Neutrophil (primary cell): Measurements from ENCODE around the gene C11orf24.
A peak's percentile ranks its signal among the peaks of the same experiment; 100 is the strongest.

ENCODE experiments used
- H3K27ac ChIP-seq: fragments of 200-600 bp; sonication (generic); 2 replicates; pipeline ENCODE4 v1.5.1; 2016; ENCODE audit warnings: mild to moderate bottlenecking, moderate library complexity
- H3K27me3 ChIP-seq: fragments of 200-600 bp; sonication (generic); 2 replicates; pipeline ENCODE4 v1.6.0; 2016; ENCODE audit warnings: mild to moderate bottlenecking
- H3K36me3 ChIP-seq: fragments of 200-600 bp; sonication (generic); 2 replicates; pipeline ENCODE4 v1.5.1; 2017
- H3K4me1 ChIP-seq, 2 experiments: fragments of 200-600 bp in 1 of 2; sonication (generic) in 1 of 2; 1 replicate in 1 of 2; 2 replicates in 1 of 2; pipeline versions ENCODE4 v1.5.1 to v1.6.1; 2013 to 2016; ENCODE audit warnings: low read depth in 1 of 2, low read length in 1 of 2, mild to moderate bottlenecking in 1 of 2, moderate library complexity in 1 of 2; ENCODE audit not compliant: control insufficient read depth in 1 of 2, insufficient read depth in 1 of 2
- H3K4me3 ChIP-seq, 2 experiments: fragments of 200-600 bp in 1 of 2; sonication (generic) in 1 of 2; 1 replicate in 1 of 2; 2 replicates in 1 of 2; pipeline ENCODE4 v1.5.1; 2013 to 2016; ENCODE audit warnings: low read depth in 1 of 2, low read length in 1 of 2, mild to moderate bottlenecking in 1 of 2, moderate library complexity in 1 of 2
- H3K9me3 ChIP-seq: fragments of 200-600 bp; sonication (generic); 2 replicates; pipeline ENCODE4 v1.5.1; 2016
- TF ChIP-seq, protein P1 (sequence below): fragments of 200-600 bp; sonication (generic); IDR thresholded peaks from 2 replicates; pipeline ENCODE4 v1.5.1; 2016; ENCODE audit warnings: antibody characterized with exemption

The C11orf24 gene

DNA sequence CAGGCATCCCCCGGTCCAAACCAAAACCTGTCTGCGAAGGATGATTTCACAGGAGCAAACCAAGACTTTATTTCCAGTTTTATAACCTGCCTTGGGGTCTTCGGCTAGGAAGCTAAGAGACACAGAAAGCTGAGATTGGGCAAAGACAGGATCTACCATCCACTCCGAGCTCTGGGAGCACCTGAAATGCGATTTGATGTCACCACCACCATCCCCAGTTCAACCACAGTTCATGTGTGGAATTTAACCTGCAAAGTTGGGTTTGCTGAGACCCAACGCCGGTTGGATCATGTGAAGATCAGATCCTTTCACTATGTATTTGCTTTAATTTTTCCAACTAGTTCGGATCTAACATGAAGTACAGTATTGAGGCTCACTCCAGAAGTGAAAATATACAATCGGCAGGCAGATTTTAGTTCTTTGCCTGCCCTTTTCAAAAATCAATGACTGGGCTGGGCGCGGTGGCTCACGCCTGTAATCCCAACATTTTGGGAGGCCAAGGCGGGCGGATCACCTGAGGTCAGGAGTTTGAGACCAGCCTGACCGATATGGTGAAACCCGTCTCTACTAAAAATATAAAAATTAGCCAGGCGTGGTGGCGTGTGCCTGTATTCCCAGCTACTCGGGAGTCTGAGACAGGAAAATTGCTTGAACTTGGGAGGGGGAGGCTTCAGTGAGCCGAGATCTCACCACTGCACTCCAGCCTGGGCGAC, 1.4 kb upstream of the C11orf24 start:
- Histone ChIP-seq H3K4me1 (peaks cover 15 to 21% of the 10 kb centered on the region in 2 experiments), H3K36me3 (no peaks in the 10 kb centered on the region), H3K4me3 (no peak overlapping the region), H3K27me3 (no peaks in the 10 kb centered on the region), H3K27ac (no peak overlapping the region), H3K9me3 (no peaks in the 10 kb centered on the region)
- TF ChIP-seq, protein P1, sequence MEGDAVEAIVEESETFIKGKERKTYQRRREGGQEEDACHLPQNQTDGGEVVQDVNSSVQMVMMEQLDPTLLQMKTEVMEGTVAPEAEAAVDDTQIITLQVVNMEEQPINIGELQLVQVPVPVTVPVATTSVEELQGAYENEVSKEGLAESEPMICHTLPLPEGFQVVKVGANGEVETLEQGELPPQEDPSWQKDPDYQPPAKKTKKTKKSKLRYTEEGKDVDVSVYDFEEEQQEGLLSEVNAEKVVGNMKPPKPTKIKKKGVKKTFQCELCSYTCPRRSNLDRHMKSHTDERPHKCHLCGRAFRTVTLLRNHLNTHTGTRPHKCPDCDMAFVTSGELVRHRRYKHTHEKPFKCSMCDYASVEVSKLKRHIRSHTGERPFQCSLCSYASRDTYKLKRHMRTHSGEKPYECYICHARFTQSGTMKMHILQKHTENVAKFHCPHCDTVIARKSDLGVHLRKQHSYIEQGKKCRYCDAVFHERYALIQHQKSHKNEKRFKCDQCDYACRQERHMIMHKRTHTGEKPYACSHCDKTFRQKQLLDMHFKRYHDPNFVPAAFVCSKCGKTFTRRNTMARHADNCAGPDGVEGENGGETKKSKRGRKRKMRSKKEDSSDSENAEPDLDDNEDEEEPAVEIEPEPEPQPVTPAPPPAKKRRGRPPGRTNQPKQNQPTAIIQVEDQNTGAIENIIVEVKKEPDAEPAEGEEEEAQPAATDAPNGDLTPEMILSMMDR, result no peak

DNA sequence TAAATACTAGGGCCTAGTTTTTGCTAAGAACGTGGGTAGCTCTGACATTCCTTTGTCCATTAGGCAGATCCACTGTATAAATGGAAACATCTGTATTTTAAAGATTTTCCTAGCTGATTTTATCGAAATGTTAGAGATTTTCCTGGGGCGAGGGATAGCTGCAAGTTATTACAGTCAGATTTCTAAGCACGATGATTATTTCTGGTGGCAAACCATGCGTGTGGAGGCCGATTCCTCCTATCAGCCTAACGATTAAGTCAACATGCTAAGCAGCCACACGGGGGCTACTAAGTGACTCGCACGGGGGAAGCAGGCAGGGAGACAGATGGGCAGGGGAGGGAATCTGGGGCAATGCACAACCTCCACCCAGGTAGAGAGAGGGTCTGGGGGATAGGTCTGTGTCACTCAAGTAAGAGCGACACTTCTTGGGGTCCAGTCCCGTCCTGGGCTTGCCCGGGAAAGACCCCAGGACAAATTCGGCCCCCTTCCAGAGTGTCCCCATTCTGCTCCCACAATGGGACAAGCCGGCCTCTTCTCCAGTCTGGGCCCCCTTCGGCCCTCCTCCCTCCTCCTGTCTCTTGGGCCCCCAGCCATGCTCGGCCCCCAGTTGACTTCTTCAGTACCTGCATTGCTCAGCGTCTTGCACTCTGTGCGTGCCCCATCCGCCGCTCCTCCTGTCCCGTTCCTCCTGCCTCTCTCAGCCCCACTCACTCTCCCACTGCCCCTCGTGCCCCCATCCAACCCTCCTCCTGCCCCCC, 571 bp downstream of the C11orf24 start:
- no peaks in the 10 kb centered on the region for H3K9me3 ChIP-seq
- no peaks in the 10 kb centered on the region for H3K27me3 ChIP-seq
- peak overlapping the region; percentile 85 for H3K27ac ChIP-seq
- peaks cover 15 to 21% of the 10 kb centered on the region in 2 experiments for H3K4me1 ChIP-seq
- TF ChIP-seq, protein P1, result no peak
- peak overlapping the region; percentile 83 to 91 for H3K4me3 ChIP-seq
- H3K36me3 ChIP-seq, result peaks cover 9% of the 10 kb centered on the region

DNA sequence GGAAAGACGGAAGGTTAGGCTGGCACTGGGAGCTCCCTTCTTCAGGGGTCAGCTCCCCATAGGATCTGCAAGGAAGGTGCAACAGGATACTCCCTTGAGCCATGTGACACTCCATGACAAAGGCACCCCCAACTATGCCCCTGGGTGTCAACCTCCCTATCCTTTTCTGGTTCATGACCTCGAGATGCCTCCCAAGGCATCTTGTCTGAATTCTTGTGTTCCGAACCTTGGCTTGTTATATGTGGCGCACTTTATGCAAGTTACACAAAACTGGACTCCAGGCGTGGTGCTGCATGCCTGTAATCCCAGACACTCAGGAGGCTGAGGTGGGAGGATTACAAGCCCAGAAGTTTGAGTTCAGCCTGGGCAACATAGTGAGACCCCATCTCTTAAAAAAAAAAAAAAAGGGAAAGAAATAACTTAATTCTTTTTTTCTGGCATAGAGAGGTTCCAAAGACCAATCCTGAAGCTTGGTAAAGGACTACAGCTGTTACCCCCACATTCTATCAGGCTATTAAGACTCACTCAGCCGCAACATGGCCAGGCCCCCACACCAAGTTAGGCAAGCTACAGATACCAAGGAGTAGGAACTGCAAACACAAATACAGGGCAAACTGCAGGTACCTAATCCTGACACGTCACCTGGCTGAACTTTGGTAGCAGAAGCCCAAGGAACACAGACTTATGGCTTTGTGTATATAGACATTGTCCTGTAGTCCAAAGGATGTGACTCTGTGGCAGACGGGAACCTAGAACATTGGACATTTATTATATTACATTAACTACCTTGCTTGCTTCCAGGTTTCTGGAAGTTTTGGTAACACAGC, 1.4 kb downstream of the C11orf24 start:
- TF ChIP-seq, protein P1, result no peak
- no peaks in the 10 kb centered on the region for H3K27me3 ChIP-seq
- H3K4me3 ChIP-seq, result no peak overlapping the region
- no peak overlapping the region for H3K27ac ChIP-seq
- no peaks in the 10 kb centered on the region for H3K9me3 ChIP-seq
- H3K4me1 ChIP-seq, result peaks cover 15 to 21% of the 10 kb centered on the region in 2 experiments
- peaks cover 9% of the 10 kb centered on the region for H3K36me3 ChIP-seq

DNA sequence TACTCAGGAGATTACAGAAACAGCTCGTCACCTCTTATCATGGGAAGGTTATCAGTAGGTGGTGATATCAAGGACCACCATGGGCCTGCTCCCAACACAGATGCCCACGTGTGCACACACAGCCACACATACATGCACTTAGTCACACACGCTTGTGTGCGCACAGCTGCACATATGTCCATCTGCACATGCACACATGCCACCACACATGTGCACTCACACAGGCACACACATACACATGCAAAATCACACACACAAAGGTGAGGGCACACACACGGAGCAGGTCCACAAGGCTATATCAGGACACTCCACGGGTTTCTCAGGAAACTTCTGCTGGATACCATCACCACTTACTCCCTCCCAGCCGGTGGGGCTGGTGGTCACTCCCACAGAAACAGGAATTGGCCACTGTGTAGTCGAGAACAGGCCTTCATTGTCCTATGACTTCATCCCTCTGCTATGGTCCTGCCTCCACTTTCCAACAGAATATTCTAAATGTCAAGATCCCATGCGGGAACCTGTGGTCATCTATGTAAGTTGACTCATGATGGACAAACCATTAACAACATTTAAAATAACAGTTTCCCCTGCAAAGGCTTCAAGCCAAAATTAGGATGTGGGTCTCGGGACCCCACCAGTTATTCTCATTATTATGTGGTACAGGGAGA, 2.2 kb downstream of the C11orf24 start:
- Histone ChIP-seq H3K27me3 (no peaks in the 10 kb centered on the region), H3K4me1 (peaks cover 15 to 21% of the 10 kb centered on the region in 2 experiments), H3K36me3 (peaks cover 13% of the 10 kb centered on the region), H3K27ac (no peak overlapping the region), H3K4me3 (no peak overlapping the region), H3K9me3 (no peaks in the 10 kb centered on the region)
- TF ChIP-seq, protein P1, result no peak

DNA sequence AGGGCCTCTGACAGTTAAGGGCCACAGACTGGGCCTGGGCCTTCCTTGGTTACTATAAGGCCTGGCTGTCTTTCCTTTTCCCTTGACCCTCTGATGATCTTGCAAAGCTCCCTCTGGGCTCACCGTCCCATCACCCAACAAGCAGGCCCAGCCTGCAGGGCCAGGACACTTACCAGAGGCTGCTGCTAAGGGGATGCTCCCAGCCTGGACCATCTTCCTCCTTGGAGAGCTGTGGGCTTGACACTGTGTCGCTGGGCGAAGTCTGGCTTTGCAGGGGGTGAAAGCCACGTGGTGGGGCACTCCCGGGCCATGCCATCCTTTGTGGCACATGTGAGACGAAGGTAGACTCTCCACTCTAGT, 3.9 kb downstream of the C11orf24 start:
- no peak overlapping the region for H3K27ac ChIP-seq
- H3K36me3 ChIP-seq, result peaks cover 21% of the 10 kb centered on the region
- H3K4me1 ChIP-seq, result peaks cover 15 to 19% of the 10 kb centered on the region in 2 experiments
- TF ChIP-seq, protein P1, result no peak
- no peak overlapping the region for H3K4me3 ChIP-seq
- H3K27me3 ChIP-seq, result no peaks in the 10 kb centered on the region
- H3K9me3 ChIP-seq, result no peaks in the 10 kb centered on the region
